Neural progenitor cell (in vitro differentiated cells): Measurements from ENCODE around the gene MS4A2.
"Not testable (repeated sequence)": the region's sequence is repeated elsewhere in the genome, so short reads cannot be mapped to it uniquely, and the experiment has no call there.

Experiments used
- CTCF ChIP-seq: fragments of 200-600 bp; sonication (generic); IDR thresholded peaks from 2 replicates; pipeline ENCODE4 v1.5.1; 2017; ENCODE audit warnings: antibody characterized with exemption, mild to moderate bottlenecking
- EZH2 ChIP-seq: fragments of 200-600 bp; sonication (generic); IDR thresholded peaks from 2 replicates; pipeline ENCODE4 v1.6.1; 2017; ENCODE audit warnings: antibody characterized with exemption, mild to moderate bottlenecking, moderate library complexity

DNA sequence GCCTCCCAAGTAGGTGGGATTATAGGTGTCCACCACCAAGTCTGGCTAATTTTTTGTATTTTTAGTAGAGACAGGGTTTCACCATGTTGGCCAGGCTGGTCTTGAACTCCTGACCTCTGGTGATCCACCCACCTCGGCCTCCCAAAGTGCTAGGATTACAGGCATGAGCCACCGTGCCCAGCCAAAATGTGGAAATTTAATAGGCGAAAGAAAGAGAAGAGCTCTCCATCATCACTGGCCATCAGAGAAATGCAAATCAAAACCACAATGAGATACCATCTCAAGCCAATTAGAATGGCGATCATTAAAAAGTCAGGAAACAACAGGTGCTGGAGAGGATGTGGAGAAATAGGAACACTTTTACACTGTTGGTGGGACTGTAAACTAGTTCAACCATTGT is 40.4 kb downstream of the MS4A2 start:
- not testable (repeated sequence) for TF ChIP-seq CTCF, EZH2
